Natural killer cell (primary cell): ENCODE measurements around the gene TCOF1. TPM values are rescaled to one million over a fixed set of nuclear protein-coding genes. Genes with fewer than 3 reads are reported as not detected.

ENCODE experiments used
- ATAC-seq, 3 donors: fragments of 150-1000 bp in 2 of 3; fragments of 200-7000 bp in 1 of 3; cut with Tn5 transposase; 1 replicate in 1 of 3; 2 replicates in 2 of 3; pipeline ENCODE4 v1.10.0; 2021; ENCODE audit warnings: mild to moderate bottlenecking in 2 of 3, moderate library complexity in 2 of 3
- DNase-seq, 2 donors: peaks; one replicate each; pipeline versions ENCODE4 v3.0.0 to v3.0.0-alpha.2; 2013 to 2021; ENCODE audit warnings: mixed read lengths in 1 of 2
- H3K27ac ChIP-seq: one replicate; pipeline ENCODE4 v1.5.1; 2013; ENCODE audit warnings: mild to moderate bottlenecking, low read length
- H3K27me3 ChIP-seq: one replicate; pipeline ENCODE4 v1.6.1; 2013; ENCODE audit warnings: low read length; ENCODE audit not compliant: control insufficient read depth, insufficient read depth
- H3K36me3 ChIP-seq: one replicate; pipeline ENCODE4 v1.6.1; 2013; ENCODE audit warnings: low read length; ENCODE audit not compliant: control insufficient read depth, insufficient read depth
- H3K4me1 ChIP-seq: one replicate; pipeline ENCODE4 v1.6.1; 2013; ENCODE audit warnings: low read length; ENCODE audit not compliant: control insufficient read depth, insufficient read depth
- H3K4me3 ChIP-seq: one replicate; pipeline ENCODE4 v1.5.1; 2013; ENCODE audit warnings: low read length
- H3K9me3 ChIP-seq: one replicate; pipeline ENCODE4 v1.6.1; 2013; ENCODE audit warnings: low read length; ENCODE audit not compliant: control insufficient read depth, insufficient read depth
- H3K27ac Mint-ChIP-seq, 2 donors: one replicate each; pipeline ENCODE4 v1.8.0; 2022; ENCODE audit warnings: mild to moderate bottlenecking in 2 of 2, mixed read lengths in 2 of 2, moderate library complexity in 1 of 2
- H3K27me3 Mint-ChIP-seq, 2 donors: one replicate each; pipeline ENCODE4 v1.8.0; 2022; ENCODE audit warnings: low read depth in 2 of 2, mixed read lengths in 2 of 2
- H3K36me3 Mint-ChIP-seq: one replicate; pipeline ENCODE4 v1.8.0; 2022; ENCODE audit warnings: mixed read lengths
- H3K4me1 Mint-ChIP-seq, 2 donors: one replicate each; pipeline ENCODE4 v1.8.0; 2022; ENCODE audit warnings: mixed read lengths in 2 of 2
- H3K4me3 Mint-ChIP-seq: one replicate; pipeline ENCODE4 v1.8.0; 2022; ENCODE audit warnings: mild to moderate bottlenecking, moderate library complexity, mixed read lengths
- H3K9me3 Mint-ChIP-seq, 2 donors: one replicate each; pipeline ENCODE4 v1.8.0; 2022; ENCODE audit warnings: mixed read lengths in 2 of 2
- CTCF ChIP-seq: fragments of 200-600 bp; IDR thresholded peaks from one replicate; pipeline ENCODE4 v1.8.0; 2022; ENCODE audit warnings: antibody characterized with exemption
- WGBS: methylation state at CpG from one replicate; pipeline ENCODE4 v1.1.7; 2013; ENCODE audit warnings: missing lambda C conversion rate; ENCODE audit not compliant: insufficient coverage; 5-methylcytosine and 5-hydroxymethylcytosine counted together
- intact Hi-C: fragments of 100-400 bp; cut with micrococcal nuclease; formaldehyde crosslinking; loops from one replicate; pipeline ENCODE4 v1.14.2; 2022
- total RNA-seq, 4 donors: library from RNA; stranded (reverse); fragments of 120-200 nt in 1 of 4; gene quantifications; one replicate each; pipeline versions ENCODE4 v1.2.3 to v1.2.4, GENCODE V29; 2013 to 2022

Gene TCOF1
- total RNA-seq, 3 donors from 2014 or later (not counting 1 experiment from before 2014, with no cell fraction given), result 51.5 to 62.6 (median 51.7) TPM

GRCh38 chr5:150446088-150446487 is 88.6 kb downstream of the TCOF1 start:
- TF ChIP-seq CTCF, result no peak
- H3K4me3 Mint-ChIP-seq, result no peak overlapping the region
- no peaks in the 10 kb centered on the region for H3K9me3 Mint-ChIP-seq
- Histone ChIP-seq H3K9me3 (no peaks in the 10 kb centered on the region), H3K4me3 (no peak overlapping the region), H3K36me3 (peaks cover 48% of the 10 kb centered on the region), H3K27ac (no peak overlapping the region), H3K27me3 (no peaks in the 10 kb centered on the region), H3K4me1 (peaks cover 27% of the 10 kb centered on the region)
- 96% methylated on average over 2 of the region's 2 CpGs for WGBS
- no peak for DNase-seq
- intact Hi-C loops, result loop anchor here (10.0 kb wide), 1 partner anchor 1329 kb away; the partner anchor contains the start of gene G3BP1
- peak overlapping the region; percentile 58 to 92 for H3K27ac Mint-ChIP-seq
- H3K36me3 Mint-ChIP-seq, result peaks cover 9% of the 10 kb centered on the region
- no peak for ATAC-seq
- peaks cover 38 to 44% of the 10 kb centered on the region in 2 donors for H3K4me1 Mint-ChIP-seq
- H3K27me3 Mint-ChIP-seq, result no peaks in the 10 kb centered on the region

- no peak for TF ChIP-seq CTCF
- Mint-ChIP-seq H3K4me1 (peaks cover 38 to 40% of the 10 kb centered on the region in 2 donors), H3K27me3 (no peaks in the 10 kb centered on the region), H3K27ac (peak overlapping the region; percentile 58 to 92), H3K4me3 (no peak overlapping the region), H3K9me3 (no peaks in the 10 kb centered on the region), H3K36me3 (peaks cover 9% of the 10 kb centered on the region)
- DNase-seq, result no peak
- Histone ChIP-seq H3K27me3 (no peaks in the 10 kb centered on the region), H3K36me3 (peaks cover 48% of the 10 kb centered on the region), H3K9me3 (no peaks in the 10 kb centered on the region), H3K4me1 (peaks cover 27% of the 10 kb centered on the region), H3K4me3 (no peak overlapping the region), H3K27ac (no peak overlapping the region)
- no peak for ATAC-seq
- 81% methylated on average over 6 of the region's 6 CpGs for WGBS
- intact Hi-C loops, result loop anchor here (10.0 kb wide), 1 partner anchor 1328 kb away; the partner anchor contains the start of gene G3BP1
Measured at GRCh38 chr5:150446583-150446982, 89.1 kb downstream of the TCOF1 start.

GRCh38 chr5:150447188-150447587 is 89.7 kb downstream of the TCOF1 start:
- H3K9me3 Mint-ChIP-seq, result no peaks in the 10 kb centered on the region
- peak overlapping the region; percentile 58 to 92 for H3K27ac Mint-ChIP-seq
- Histone ChIP-seq H3K4me3 (no peak overlapping the region), H3K27ac (no peak overlapping the region), H3K4me1 (peaks cover 27% of the 10 kb centered on the region), H3K9me3 (no peaks in the 10 kb centered on the region), H3K27me3 (no peaks in the 10 kb centered on the region), H3K36me3 (peaks cover 48% of the 10 kb centered on the region)
- H3K4me1 Mint-ChIP-seq, result peaks cover 37 to 38% of the 10 kb centered on the region in 2 donors
- ATAC-seq (no peak), DNase-seq (no peak)
- no peaks in the 10 kb centered on the region for H3K27me3 Mint-ChIP-seq
- no peak overlapping the region for H3K4me3 Mint-ChIP-seq
- no peak for TF ChIP-seq CTCF
- peaks cover 9% of the 10 kb centered on the region for H3K36me3 Mint-ChIP-seq
- intact Hi-C loops, result loop anchor here (10.0 kb wide), 1 partner anchor 1328 kb away; the partner anchor contains the start of gene G3BP1
- WGBS, result 86% methylated on average over 6 of the region's 6 CpGs

- Histone ChIP-seq H3K27ac (peak overlapping the region; percentile 99), H3K9me3 (no peaks in the 10 kb centered on the region), H3K27me3 (no peaks in the 10 kb centered on the region), H3K4me3 (peak overlapping the region; percentile 93), H3K36me3 (peaks cover 43% of the 10 kb centered on the region), H3K4me1 (peaks cover 27% of the 10 kb centered on the region)
- no peak for TF ChIP-seq CTCF
- 7% methylated on average over 2 of the region's 4 CpGs for WGBS
- Mint-ChIP-seq H3K36me3 (peaks cover 9% of the 10 kb centered on the region), H3K27me3 (peaks cover 0 to 2% of the 10 kb centered on the region in 2 donors), H3K9me3 (no peaks in the 10 kb centered on the region), H3K27ac (peak overlapping the region; percentile 92 to 100), H3K4me1 (peaks cover 35 to 38% of the 10 kb centered on the region in 2 donors), H3K4me3 (peak overlapping the region; percentile 99)
- no peak for ATAC-seq
- DNase-seq, result peak in 1 of 2 donors; percentile 23
- intact Hi-C loops, result loop anchor here (10.0 kb wide), 1 partner anchor 1326 kb away; the partner anchor contains the start of gene G3BP1
Measured at GRCh38 chr5:150448334-150448733, 90.8 kb downstream of the TCOF1 start.
